ENCODE measurements around the gene POLD1.

Gene POLD1

DNA sequence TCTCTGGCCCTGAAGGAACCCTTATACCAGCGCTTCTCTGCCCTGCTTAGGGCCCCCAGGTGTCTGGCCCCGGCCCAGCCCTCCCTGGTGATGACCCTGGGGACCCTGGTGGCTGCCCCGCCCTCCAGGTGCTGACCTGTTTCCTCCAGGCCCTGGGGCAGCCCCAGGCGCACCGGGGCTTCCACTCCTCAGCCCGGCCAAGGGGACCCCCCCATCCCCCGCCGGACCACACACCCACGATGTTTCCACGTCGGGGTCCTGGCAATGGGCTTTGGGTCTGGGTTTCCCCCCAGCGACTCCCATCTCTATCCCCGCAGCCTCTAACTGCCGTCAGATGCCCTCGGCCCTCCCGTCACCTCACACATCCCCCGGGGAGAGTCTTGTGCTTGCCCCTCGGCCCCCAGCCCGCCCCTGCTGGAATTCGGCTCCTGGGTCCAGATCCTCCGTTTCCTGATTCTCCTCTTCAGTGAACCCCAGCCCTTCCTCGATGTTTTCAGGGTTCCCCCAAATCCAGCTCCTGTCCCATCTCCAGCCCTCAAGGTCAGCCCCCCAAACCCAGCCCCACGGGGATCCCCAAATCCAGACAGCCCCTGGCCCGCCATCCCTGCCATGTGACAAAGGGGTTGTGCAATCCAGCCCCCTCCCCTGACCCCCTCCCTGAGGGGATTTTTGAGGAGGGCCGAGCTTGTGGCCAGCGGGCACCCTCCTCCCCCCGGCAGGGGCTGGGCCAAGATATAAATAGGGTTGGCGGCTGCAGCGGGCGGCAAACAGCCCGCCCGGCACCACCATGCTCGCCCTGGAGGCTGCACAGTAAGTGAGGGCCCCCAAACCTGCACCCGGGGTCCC, 34.3 kb downstream of the POLD1 start, which contains the start of gene SPIB:
SPIB (plus strand) TSS at position 763 of the 846 bp plus-strand sequence; CDS start at position 788, 25 bp downstream.
- DNase-seq (ENCODE audit: low read depth in 2 of 2) = no peak

DNA sequence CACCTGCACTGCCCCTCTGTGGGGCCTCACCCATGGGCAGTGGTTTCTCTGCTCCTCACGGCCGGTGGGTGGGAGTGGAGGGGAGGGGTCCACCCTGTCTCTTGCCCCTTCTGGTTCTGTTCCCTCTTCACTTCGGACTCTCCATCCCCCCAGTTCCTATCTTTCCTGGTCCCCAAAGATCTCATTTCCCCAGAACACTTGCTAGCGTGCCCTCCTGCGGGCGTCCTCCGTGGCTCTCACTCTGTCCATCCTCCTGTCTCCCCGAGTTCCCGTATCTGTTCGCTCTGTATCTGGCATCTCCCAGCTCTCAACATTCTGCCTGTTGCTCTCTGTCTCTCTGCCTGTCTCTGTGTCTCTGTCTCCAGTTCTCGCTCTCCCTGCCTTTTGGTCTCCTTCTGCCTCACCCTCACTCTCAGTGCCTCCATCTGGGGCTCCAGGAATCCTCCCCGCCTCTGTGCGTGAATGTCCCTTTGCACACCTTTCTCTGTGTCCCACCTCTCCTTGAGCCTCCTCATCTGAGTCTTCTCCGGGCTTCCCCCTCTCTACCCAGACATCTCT, 35.0 kb downstream of the POLD1 start:
- DNase-seq (ENCODE audit: low read depth in 2 of 2) = no peak

DNA sequence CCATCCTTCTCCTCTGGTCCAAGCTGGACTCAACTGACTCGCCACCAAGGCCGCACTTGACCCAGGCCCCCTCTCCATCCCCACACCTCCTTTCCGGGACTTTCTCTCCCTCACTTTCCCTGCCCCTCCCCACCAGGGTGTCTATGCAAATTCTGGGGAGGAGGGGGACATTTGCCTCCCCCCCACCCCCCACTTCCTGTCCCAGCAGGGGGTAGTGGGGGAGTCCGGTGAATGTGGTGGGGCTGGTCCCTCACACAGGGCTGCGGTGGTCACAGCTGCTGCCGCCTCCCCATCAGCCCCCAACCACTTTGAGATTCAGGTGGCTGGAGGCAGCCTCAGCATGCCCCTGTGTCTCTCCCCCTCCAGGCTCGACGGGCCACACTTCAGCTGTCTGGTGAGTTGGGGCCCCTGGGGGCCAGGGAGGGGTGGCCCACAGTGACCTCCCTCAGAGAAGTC, 35.5 kb downstream of the POLD1 start:
- DNase-seq (ENCODE audit: low read depth in 2 of 2) = no peak

DNA sequence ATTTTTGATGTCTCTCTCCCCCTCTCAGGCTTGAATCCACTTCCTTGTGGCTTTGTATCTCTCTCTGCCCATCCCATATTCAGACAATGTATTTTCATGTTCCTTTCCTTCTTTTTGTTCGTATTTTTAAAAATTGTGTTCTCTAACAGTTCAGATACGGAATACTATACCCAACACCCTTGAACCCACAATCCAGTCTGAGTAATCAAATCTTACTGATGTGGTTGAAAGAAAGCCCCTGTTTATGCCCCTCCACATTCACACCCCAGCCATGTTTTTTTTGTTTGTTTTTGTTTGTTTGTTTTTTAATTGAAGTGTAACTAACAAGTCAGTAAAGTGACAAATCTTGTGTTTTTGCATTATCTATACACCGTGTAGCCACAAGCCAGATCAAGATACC, 36.0 kb downstream of the POLD1 start:
- no peak for DNase-seq (ENCODE audit: low read depth in 2 of 2)

DNA sequence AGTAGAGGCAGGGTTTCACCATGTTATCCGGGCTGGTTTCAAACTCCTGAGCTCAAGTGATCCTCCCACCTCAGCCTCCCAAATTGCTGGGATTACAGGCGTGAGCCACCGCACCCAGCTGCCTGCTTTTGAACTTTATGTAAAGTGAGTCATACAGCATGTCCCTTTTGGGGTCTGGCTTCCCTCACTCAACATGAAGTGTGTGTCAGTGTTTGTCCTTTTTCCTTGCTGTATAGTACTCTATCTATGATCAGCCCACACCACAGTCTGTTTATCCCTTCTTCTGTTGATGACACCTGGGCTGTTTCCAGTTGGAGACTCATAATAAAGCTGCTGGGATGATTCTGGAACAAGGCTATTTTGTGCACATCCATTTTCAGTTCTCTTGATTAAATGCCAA, 36.7 kb downstream of the POLD1 start:
- no peak for DNase-seq (ENCODE audit: low read depth in 2 of 2)

DNA sequence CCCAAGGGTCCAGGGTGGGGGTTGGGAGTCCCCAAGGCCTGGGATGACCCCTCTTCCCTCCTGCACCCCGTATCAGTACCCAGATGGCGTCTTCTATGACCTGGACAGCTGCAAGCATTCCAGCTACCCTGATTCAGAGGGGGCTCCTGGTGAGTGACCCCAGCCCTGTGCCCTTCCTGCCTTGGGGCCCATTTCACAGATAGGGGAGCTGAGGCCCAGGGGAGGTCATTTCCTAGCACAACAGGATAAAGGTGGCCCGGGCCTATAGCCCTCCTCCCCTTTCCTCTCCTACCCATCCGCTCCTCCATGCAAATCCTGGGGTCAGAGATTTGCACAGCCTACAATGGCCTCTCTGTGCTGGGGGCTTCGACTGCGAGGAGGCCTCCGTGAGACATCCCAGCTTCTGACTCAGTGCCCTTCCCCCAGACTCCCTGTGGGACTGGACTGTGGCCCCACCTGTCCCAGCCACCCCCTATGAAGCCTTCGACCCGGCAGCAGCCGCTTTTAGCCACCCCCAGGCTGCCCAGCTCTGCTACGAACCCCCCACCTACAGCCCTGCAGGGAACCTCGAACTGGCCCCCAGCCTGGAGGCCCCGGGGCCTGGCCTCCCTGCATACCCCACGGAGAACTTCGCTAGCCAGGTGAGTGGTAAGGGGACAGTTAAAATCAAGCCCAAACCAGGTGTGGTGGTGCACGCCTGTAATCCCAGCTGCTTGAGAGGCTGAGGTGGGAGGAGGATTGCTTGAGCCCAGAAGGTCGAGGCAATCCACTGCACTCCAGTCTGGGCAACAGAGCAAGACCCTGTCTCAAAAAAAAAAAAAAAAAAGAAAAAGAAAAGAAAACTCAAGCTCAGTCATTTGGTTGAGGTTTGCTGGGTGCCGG, 38.5 kb downstream of the POLD1 start:
- no peak for DNase-seq (ENCODE audit: low read depth in 2 of 2)

DNA sequence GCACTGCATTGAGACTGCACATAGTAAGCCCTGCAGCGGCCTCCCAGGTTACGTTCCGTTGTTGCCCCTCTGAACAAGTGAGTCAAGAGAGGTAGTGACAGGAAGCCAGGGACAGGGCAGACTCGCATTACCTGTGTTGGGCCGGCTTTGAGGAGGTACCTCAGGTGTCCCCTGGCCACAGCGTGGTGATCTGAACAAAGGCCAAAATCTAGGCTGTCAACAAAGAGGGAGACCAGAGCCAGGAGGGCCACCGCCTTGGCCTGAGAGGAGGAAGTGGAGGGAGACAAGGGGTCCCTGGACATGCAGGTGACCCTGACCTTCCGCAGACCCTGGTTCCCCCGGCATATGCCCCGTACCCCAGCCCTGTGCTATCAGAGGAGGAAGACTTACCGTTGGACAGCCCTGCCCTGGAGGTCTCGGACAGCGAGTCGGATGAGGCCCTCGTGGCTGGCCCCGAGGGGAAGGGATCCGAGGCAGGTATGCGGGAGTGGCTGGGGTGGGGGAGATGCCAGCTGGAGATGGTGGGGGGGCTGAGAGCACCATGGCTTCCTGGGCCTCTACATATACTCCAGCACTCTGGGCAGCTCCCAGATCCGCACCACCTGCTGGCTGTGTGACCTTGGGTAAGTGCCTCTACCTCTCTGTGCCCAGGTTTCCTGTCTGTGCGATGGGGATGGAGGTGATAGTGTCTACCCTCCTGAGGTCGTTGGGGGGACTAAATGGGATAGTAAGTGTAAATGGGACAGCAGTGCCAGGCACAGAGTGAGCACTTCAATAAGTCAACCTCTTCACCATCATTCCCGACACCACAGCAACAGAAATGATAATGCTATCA, 39.3 kb downstream of the POLD1 start:
- no peak for DNase-seq (ENCODE audit: low read depth in 2 of 2)

DNA sequence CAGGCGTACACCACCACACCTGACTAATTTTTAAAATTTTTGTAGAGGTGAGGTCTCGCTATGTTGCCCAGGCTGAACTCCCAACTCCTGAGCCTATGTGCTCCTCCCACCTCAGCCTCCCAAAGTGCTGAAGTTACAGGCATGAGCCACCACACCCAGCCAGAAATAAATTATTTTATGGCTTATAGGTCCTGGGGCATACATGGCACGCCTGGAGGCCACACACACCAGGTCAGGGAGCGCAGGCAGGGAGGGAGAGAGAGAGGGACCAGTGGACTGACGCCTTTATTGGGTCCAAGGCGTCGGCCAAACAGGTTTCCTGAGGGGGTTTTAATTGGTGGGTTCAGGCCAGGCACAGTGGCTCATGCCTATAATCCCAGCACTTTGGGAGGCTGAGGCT, 41.4 kb downstream of the POLD1 start:
- no peak for DNase-seq (ENCODE audit: low read depth in 2 of 2)

DNA sequence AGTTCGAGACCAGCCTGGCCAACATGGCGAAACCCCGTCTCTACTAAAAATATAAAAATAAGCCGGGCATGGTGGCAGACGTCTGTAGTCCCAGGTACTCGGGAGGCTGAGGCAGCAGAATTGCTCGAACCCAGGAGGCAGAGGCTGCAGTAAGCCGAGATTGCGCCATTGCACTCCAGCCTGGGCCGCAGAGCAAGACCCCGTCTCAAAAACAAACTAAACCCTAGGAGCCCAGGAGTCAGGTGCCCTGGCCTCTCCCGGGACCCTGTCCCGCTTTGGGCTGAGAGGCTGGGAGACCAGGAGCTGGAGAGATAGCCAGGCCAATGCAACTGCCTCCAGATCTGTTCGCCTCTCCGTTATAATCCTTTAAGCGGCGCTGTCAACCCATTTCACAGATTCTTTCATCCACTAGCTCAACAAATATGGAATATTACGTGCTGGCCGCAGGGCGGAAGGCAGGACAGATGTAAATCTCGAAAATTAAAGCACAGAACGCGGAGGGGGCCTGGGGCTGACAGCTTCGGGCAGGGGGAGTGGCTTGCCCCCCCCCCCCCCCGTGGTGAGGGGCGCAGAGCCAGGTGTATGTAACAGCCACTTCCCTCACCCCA, 43.3 kb downstream of the POLD1 start:
- DNase-seq (ENCODE audit: low read depth in 2 of 2) = no peak

DNA sequence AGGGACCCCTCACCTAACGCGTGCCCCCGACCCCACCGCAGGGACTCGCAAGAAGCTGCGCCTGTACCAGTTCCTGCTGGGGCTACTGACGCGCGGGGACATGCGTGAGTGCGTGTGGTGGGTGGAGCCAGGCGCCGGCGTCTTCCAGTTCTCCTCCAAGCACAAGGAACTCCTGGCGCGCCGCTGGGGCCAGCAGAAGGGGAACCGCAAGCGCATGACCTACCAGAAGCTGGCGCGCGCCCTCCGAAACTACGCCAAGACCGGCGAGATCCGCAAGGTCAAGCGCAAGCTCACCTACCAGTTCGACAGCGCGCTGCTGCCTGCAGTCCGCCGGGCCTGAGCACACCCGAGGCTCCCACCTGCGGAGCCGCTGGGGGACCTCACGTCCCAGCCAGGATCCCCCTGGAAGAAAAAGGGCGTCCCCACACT, 43.9 kb downstream of the POLD1 start:
- DNase-seq (ENCODE audit: low read depth in 2 of 2) = no peak

DNA sequence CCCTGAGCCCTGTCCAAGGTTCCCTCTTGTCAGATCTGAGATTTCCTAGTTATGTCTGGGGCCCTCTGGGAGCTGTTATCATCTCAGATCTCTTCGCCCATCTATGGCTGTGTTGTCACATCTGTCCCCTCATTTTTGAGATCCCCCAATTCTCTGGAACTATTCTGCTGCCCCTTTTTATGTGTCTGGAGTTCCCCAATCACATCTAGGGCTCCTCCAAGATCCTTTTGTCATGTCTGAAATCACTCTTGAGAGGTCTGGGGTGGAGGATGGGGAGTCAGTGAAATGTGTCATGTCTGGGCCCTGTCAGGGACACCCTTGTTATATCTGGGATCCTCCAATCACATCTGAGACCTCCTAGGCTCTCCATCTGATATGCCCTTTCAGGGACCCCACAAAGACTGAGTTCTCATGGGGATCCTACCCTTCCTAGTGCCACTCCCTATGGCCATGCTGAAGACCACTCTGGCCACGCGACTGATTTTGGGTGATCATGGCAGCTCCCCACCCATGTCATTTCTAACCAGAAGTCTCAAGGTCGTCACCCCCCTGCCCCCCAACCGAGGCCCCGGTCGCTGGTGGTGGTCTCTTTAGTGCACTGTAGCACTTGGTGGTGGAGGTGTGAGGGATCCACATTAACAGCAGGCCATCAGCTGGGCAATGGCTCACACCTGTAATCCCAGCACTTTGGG, 44.8 kb downstream of the POLD1 start:
- no peak for DNase-seq (ENCODE audit: low read depth in 2 of 2)

DNA sequence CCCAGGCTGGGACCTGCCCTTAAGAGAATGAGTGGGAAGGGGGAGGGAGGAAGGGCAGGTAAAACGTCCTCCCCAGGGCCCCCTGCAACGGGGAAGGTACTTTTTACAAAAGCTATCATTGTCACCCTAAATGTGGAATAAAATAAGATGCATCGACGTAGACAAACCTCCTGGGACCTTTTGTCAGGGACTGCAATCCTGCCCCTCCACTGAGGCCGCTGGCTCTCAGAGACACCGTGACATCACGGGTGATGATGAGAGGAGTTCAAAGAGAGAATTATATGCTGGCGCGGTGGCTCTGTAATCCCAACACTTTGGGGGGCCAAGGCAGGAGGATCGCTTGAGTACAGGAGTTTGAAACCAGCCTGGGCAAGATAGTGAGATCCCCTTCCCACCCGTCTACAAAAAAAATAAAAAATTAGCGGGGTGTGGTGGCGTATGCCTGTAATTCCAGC, 46.8 kb downstream of the POLD1 start:
- DNase-seq (ENCODE audit: low read depth in 2 of 2) = no peak

DNA sequence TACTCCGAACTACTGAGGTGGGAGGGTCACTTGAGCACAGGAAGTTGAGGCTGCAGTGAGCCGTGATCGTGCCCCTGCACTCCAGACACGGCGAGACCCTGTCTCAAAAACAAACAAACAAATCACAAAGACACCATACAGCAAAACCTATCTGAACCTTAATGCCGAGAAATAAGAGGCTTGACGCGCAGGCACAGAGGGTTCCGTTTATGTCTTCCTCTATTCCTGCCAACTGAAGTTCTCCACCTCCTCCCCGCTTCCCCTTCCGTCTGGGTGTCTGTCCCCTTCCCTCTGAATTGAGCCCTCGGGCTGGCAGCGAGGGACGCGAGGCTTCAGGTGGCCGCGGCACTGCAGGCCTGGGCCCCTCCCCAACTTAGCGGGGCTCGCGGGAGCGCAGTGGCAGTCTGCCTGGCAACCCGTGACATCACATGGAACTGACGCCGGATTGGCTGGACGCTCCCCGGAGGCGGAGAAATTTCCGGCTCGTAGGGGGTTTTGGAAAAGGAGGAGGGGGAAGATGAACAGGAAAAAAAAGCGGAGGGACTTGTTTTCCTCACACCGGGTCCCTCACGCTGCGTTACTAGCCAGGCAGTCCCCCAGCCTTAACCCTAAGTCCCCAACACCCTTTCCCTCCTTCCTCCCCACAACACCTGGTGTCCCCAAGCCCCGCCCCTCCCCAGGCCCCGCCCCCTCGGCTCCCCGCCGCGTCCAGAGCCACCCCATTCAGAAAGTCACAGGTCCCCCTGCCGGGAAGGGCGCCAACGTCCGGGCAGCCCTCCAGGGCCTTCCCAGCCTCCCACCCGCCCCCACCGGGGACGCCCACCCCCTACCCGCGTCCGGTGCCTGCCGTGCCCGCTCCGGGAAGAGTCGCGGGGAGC, 47.4 kb downstream of the POLD1 start:
- peak; percentile 78 to 80 for DNase-seq (ENCODE audit: low read depth in 2 of 2)

DNA sequence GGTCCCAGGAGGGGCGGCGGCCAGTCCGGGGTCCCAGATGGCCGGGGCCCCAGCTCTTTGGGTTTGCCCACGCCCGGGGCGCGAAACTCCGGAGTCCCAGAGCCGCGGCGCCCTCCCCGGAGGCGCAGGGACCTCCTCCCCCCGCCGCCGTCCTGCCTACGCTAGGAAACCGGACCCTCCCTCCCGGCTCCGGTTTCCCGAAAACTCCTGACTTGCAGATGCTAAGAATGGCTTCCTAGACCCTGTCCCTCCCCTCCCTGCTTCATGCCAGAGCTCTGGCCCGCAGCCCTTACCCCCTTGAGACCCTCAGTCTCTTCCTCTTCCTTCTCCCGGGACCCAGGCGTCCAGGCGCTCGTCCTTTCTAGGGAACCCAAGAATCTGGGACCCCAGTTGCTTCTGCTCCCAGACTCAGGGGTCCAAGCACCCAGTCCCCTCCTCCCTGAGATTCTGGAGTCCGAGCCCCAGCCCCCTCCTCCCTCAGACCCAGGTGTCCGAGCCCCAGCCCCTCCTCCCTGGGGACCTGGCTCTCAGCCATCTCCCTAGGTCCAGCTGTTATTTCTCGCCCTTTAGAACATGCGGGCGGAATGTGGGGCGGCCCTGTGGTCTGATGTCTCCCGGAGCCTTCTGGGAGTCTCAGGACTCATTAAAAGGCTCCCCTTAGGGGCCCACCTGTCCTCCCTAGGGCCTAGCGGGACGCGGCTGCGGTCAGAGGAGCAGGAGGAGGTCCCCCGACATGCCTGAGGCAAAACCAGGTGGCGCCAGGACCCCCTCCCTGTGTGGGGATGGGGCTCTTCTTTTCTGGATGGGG, 48.3 kb downstream of the POLD1 start, which contains the start of gene MYBPC2:
MYBPC2 (plus strand) TSS at position 672 of the 808 bp plus-strand sequence; CDS start at position 734, 62 bp downstream.
- no peak for DNase-seq (ENCODE audit: low read depth in 2 of 2)

DNA sequence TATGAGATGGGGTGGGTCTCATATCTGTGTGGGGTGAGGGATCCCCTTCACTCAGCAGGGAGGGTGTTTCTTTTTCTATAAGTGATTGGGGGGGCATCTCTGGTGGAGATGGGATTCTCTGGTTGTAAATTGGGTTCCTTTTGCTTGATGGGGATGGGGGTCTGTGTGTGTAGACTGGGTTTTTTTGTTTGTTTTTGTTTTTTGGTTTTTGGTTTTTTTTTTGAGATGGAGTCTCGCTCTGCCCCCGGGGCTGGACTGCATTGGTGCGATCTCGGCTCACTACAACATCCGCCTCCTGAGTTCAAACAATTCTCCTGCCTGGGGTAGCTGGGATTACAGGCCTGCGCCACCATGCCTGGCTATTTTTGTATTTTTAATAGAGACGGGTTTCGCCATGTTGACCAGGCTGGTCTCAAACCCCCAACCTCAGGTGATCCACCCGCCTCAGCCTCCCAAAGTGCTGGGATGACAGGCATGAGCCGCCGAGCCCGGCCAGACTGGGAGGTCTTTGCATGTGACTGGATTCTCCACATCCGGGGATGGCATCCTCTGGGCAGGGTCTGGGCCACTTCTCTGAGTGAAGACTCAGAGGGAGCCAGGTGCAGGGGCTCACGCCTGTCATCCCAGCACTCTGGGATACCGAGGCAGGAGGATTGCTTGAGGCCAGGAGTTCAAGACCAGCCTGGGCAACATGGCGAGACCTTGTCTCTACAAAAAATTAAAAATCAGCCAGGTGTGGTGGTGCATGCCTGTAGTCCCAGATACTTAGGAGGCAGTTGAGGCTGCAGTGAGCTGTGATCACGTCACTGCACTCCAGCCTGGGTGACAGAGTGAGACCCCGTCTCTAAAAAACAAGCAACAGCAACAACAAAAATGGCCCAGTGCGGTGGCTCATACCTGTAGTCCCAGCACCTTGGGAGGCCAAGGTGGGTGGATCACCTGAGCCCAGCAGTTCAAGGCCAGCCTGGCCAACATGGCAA, 49.3 kb downstream of the POLD1 start:
- no peak for DNase-seq (ENCODE audit: low read depth in 2 of 2)

DNA sequence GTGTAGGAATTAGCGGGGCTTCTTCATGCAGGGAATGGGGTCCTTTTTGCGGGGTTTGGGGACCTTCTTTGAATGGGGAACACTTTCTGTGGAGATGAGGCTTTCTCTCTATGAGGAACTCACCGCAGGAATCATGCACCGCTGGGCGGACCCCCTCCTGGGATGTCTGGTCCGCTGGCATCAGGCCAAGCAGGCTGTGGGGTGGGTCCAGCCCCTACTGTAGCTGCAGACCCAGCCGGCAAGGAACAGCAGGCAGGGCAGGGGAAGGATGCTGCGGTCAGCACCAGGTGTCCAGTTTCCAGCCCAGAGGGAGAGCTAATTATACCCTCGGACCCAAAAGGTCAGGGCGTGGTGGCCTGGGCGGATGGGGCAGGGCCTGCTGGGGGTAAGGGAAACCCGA, 50.4 kb downstream of the POLD1 start:
- DNase-seq (ENCODE audit: low read depth in 2 of 2) = no peak

DNA sequence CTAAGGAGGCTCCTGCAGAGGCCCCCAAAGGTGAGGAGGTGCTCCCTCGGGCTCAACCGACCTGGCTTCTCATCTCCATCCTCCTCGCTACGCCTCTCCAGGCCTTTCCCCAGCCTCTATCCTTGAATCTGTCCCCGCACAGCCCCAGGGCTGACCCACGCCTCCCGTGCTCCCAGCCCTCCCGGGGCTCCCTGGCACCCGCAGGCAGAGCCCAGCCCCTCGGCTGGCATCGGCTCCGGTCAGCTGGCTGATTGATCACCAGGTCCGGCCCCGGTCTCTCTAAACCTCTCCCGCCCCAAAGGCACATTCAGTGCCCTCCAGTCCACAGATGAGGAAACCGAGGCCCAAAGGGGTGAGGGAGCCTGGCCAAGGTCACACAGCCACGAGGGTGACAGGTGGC, 51.1 kb downstream of the POLD1 start:
- DNase-seq (ENCODE audit: low read depth in 2 of 2) = no peak
